GM12874 (cell line): ENCODE data around the gene BICC1.

Experiments used
- CTCF ChIP-seq: IDR thresholded peaks from 2 replicates; pipeline ENCODE4 v1.5.1; 2011; ENCODE audit warnings: low read depth, mild to moderate bottlenecking, control low read depth, low read length, moderate library complexity; ENCODE audit not compliant: insufficient read depth

The BICC1 gene

DNA sequence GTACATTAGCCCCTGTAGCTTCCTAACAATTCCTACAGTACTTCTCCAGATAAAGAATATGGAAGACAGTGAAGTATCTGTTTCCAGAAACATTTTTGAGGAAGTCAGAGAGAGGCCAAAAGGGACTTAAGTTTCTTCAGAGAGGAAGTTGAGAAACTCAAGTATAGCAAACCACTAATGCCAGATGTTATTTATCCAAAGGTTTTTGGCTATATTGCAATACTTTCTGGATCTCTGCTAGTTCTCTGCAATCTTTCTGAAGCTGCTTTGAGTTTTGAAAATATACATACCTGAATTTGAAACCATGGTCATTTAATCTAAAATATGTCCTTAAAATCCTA lies 64.7 kb downstream of the BICC1 start:
- no peak for TF ChIP-seq CTCF

DNA sequence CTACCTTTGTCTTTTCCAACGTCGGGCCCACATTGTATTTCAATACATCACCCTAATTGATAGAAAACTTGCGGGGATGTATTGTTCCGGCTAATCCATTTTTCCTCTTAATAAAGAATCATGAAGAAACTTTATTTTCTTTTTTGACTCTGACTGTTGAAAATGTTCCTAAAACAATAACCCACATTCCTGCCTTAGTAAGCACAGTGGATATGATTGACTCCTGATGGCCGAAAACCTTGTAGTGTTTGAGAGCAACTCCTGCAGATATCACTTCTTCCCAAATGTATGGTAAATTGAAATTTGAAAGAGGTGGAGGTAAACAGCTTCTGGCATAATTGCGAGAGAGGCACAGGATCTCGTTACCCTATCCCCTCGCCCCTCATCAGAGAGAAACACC lies 65.7 kb downstream of the BICC1 start:
- no peak for TF ChIP-seq CTCF

- no peak for TF ChIP-seq CTCF
Measured at GRCh38 chr10:58579011-58579655, 66.5 kb downstream of the BICC1 start.

DNA sequence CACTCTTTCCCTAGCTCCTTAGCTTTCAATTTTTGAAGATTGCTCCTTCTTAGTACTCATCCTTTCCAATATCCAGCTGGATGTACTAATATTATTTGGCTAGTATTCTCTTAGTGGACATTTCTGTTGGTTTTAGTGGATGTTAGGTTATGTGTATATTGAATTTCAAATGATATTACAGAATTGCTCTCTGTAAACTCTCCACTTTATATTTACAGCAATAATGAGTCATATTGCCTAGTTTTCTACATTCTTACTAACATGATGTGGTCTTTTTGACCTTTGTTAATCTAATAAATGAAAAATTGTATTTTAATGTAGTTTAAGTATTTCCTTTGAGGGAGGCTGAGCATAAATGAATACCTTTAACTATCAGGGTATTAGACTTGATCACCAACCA lies 69.4 kb downstream of the BICC1 start:
- no peak for TF ChIP-seq CTCF

GRCh38 chr10:58585435-58585834 lies 72.8 kb downstream of the BICC1 start:
- TF ChIP-seq CTCF = no peak

- no peak for TF ChIP-seq CTCF
Measured at GRCh38 chr10:58586282-58587245, 73.9 kb downstream of the BICC1 start.

GRCh38 chr10:58587676-58588075 lies 75.0 kb downstream of the BICC1 start:
- no peak for TF ChIP-seq CTCF
